Osteocyte (in vitro differentiated cells): ENCODE measurements around the gene EXOC3. TPM values are rescaled to one million over a fixed set of nuclear protein-coding genes. Genes with fewer than 3 reads are reported as not detected.

Experiments
- DNase-seq: peaks from one replicate; pipeline ENCODE4 v3.0.0; 2021; ENCODE audit warnings: mixed read lengths; ENCODE audit not compliant: unreplicated experiment; ENCODE audit errors: extremely low spot score
- H3K27ac Mint-ChIP-seq: one replicate; pipeline ENCODE4 v1.8.0; 2021; ENCODE audit warnings: mild to moderate bottlenecking, mixed read lengths; ENCODE audit not compliant: unreplicated experiment
- H3K27me3 Mint-ChIP-seq: one replicate; pipeline ENCODE4 v1.8.0; 2021; ENCODE audit warnings: mixed read lengths; ENCODE audit not compliant: unreplicated experiment
- H3K36me3 Mint-ChIP-seq: one replicate; pipeline ENCODE4 v1.8.0; 2021; ENCODE audit warnings: mixed read lengths; ENCODE audit not compliant: unreplicated experiment
- H3K4me1 Mint-ChIP-seq: one replicate; pipeline ENCODE4 v1.8.0; 2021; ENCODE audit warnings: mixed read lengths; ENCODE audit not compliant: unreplicated experiment
- H3K4me3 Mint-ChIP-seq: one replicate; pipeline ENCODE4 v1.8.0; 2021; ENCODE audit warnings: mild to moderate bottlenecking, moderate library complexity, mixed read lengths; ENCODE audit not compliant: unreplicated experiment
- H3K9me3 Mint-ChIP-seq: one replicate; pipeline ENCODE4 v1.8.0; 2021; ENCODE audit warnings: mixed read lengths; ENCODE audit not compliant: unreplicated experiment
- total RNA-seq: library from RNA; stranded (reverse); gene quantifications from 2 replicates; pipeline ENCODE4 v1.2.1, GENCODE V29; 2021
- TF ChIP-seq, protein P1 (sequence below): fragments of 200-600 bp; sonication (generic); IDR thresholded peaks from 2 replicates; pipeline ENCODE4 v1.5.0; 2021; ENCODE audit warnings: antibody characterized with exemption, mild to moderate bottlenecking, moderate library complexity

EXOC3 gene
- total RNA-seq, 1 donor from 2014 or later, result 81.4 TPM

GRCh38 chr5:510521-510920, 67.5 kb downstream of the EXOC3 start:
- Mint-ChIP-seq H3K27ac (no peak overlapping the region), H3K9me3 (no peaks in the 10 kb centered on the region), H3K36me3 (no peaks in the 10 kb centered on the region), H3K4me1 (no peaks in the 10 kb centered on the region), H3K4me3 (no peak overlapping the region), H3K27me3 (peaks cover 17% of the 10 kb centered on the region)
- TF ChIP-seq, protein P1, sequence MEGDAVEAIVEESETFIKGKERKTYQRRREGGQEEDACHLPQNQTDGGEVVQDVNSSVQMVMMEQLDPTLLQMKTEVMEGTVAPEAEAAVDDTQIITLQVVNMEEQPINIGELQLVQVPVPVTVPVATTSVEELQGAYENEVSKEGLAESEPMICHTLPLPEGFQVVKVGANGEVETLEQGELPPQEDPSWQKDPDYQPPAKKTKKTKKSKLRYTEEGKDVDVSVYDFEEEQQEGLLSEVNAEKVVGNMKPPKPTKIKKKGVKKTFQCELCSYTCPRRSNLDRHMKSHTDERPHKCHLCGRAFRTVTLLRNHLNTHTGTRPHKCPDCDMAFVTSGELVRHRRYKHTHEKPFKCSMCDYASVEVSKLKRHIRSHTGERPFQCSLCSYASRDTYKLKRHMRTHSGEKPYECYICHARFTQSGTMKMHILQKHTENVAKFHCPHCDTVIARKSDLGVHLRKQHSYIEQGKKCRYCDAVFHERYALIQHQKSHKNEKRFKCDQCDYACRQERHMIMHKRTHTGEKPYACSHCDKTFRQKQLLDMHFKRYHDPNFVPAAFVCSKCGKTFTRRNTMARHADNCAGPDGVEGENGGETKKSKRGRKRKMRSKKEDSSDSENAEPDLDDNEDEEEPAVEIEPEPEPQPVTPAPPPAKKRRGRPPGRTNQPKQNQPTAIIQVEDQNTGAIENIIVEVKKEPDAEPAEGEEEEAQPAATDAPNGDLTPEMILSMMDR, result no peak
- no peak for DNase-seq

GRCh38 chr5:511476-511875, 68.5 kb downstream of the EXOC3 start:
- Mint-ChIP-seq H3K27me3 (peaks cover 20% of the 10 kb centered on the region), H3K4me1 (no peaks in the 10 kb centered on the region), H3K9me3 (no peaks in the 10 kb centered on the region), H3K27ac (no peak overlapping the region), H3K4me3 (no peak overlapping the region), H3K36me3 (no peaks in the 10 kb centered on the region)
- TF ChIP-seq, protein P1, result no peak
- no peak for DNase-seq

DNA sequence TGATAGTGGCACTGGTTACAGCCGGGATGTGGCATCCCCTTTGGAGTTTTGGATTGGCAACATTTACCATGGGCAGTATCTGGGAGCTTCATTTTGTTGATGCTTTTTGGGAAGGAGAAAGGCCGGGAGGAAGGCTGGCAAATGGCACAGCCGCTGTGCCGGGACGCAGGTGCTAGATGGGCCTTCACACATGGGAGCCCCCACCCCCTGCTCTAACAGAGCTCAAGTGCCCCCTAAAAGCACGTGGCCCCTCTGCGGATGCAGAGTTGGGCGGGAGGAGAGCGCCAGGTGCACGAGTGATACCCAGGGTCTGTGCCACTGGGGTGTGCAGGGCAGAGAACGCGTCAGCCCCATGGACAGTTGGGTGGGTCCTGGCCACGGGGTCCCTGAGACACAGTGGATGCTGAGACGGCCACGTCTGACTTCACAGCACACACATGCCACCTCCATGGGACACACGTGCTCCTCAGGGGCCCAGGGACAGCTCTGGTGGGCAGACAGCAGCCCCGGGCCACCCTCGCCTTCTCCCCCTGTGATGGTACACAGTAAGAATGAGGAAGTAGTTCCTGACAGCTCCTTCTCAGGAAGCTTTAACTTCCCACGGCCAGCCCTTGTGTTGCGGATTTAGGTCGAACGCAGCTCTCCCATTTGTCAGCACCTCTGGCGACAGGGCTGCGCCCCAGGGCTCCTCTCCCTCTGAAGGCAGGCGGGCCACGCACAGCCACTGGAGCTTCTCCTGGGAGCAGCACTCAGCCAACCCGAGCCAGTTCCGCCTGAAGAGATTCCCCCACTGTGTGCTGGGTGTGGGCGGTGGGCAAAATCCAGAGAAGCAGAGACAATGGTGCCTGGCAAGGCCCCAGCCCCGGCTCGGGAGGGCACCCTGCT, 70.5 kb downstream of the EXOC3 start:
- H3K4me3 Mint-ChIP-seq, result no peak overlapping the region
- H3K9me3 Mint-ChIP-seq, result no peaks in the 10 kb centered on the region
- TF ChIP-seq, protein P1, result no peak
- H3K4me1 Mint-ChIP-seq, result no peaks in the 10 kb centered on the region
- H3K36me3 Mint-ChIP-seq, result no peaks in the 10 kb centered on the region
- H3K27ac Mint-ChIP-seq, result no peak overlapping the region
- peaks cover 26% of the 10 kb centered on the region for H3K27me3 Mint-ChIP-seq
- DNase-seq, result no peak

- TF ChIP-seq, protein P1, result no peak
- Mint-ChIP-seq H3K9me3 (no peaks in the 10 kb centered on the region), H3K36me3 (no peaks in the 10 kb centered on the region), H3K27ac (no peak overlapping the region), H3K27me3 (peaks cover 26% of the 10 kb centered on the region), H3K4me1 (no peaks in the 10 kb centered on the region), H3K4me3 (no peak overlapping the region)
- no peak for DNase-seq
Observed at GRCh38 chr5:514101-514485, 71.1 kb downstream of the EXOC3 start.

GRCh38 chr5:514673-515072, 71.7 kb downstream of the EXOC3 start:
- Mint-ChIP-seq H3K36me3 (no peaks in the 10 kb centered on the region), H3K27ac (no peak overlapping the region), H3K27me3 (peaks cover 26% of the 10 kb centered on the region), H3K4me1 (no peaks in the 10 kb centered on the region), H3K4me3 (no peak overlapping the region), H3K9me3 (no peaks in the 10 kb centered on the region)
- TF ChIP-seq, protein P1, result no peak
- DNase-seq, result no peak
